Left hindlimb (tissue), 1 donor: ENCODE data around the gene TPCN1.

Source experiments
- DNase-seq: peaks from one replicate; pipeline ENCODE4 v3.0.0-alpha.2; 2018

Gene TPCN1

DNA sequence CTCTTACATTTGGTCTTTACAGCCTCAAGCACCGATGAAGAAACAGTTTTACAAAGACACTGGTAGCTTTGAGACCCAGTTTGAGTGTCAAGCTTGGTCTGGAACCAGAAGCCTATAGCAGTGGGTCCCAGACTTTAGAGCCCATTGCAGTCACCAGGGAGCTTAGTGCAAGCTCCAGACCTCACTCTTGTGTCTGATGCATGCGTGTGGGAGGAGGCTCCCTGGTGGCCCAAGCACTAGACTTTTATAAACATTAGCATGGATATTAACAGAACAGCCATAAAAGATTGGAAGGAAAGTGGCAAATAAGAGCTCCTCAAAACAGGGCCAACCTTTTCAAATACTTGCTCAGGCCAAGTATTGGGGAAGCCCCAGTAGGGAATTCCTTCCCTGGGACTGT is 68.1 kb downstream of the TPCN1 start:
- no peak for DNase-seq

DNA sequence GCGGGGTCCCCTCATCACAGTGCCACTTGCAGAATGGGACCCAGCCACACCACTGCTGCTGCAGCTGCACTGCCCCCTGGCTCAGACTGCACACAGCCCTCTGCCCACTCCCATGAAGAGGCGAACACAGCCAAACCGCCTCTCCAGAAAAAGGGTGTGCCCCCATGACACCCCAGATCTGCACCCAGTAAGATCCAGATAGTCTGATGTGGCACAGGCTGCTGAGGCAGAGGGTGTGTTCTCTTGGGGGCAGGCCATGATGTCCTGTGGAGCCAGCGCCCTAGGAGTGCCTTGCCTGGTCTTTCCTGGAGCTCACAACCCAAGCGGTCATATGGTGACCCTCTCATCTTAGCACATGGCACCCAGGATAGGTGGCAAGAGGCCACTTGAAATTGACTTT is 69.2 kb downstream of the TPCN1 start:
- no peak for DNase-seq

DNA sequence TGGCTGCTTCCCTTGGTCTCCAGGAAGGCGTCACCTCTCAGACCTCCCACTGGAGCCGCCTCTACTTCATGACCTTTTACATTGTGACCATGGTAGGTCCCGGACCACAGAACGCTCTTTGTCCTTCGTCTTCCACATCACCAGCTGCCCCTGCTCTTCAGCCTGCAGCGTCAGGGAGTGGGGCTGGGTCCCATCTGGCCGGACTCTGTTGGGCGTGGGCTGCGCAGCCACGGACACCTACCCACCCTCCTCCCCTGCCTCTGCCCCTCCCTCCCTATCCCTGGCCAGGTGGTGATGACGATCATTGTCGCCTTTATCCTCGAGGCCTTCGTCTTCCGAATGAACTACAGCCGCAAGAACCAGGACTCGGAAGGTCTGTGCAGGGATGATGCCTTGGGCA is 70.3 kb downstream of the TPCN1 start:
- no peak for DNase-seq

DNA sequence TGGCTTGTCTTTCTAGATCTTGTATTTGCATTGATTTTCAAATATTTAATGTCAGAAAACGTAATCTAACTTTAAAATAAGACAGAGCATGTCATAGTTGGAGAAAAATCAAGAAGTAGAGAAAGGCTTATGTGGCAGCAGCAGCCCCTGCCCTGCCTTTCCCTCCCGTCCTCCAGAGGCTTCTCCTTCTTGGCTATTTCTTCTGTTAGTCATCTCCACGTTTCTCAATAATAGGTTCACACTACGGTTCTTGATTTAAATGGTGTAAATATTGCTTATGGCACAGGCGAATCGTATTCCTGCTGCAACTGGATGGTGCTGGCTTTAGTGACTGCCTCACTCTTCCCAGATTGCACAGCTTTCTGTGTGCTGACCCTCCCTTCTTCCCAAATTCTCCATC is 70.8 kb downstream of the TPCN1 start:
- DNase-seq = no peak

DNA sequence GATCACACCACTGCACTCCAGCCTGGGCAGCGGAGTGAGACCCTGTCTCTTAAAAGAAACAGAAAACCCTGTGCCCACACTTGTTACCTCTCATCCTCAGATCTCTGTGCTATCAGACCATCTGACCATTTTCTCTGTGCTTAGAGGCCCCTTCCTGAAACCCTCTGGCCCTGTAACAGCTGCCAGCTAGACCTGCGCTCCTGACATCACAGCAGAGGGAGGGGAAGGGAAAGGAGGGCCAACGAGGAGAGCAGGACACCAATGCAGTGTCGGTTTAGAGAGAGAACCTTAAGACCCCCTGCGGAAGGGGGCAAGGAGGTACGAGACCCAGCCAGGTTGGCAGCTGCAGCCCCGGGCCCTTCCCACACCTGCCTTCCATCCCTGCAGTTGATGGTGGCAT is 71.3 kb downstream of the TPCN1 start:
- no peak for DNase-seq

DNA sequence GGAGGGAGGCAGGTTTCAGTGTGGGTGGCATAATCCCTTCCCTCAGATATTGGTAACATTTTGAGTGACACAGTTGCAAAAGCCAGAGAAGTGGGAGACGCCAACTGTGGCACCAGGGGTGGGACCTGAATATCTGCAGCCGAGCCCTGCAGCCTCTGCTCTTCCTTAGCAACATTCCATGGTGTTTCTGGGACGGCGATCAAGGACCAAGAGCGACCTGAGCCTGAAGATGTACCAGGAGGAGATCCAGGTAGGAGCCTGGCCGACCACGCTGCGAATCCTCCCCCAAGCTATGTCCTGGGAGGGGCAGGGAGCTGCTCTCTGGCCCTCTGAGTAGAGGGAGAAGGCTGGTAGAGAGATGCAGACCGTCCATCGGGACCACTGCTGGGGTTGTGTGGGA is 71.8 kb downstream of the TPCN1 start:
- DNase-seq = no peak

DNA sequence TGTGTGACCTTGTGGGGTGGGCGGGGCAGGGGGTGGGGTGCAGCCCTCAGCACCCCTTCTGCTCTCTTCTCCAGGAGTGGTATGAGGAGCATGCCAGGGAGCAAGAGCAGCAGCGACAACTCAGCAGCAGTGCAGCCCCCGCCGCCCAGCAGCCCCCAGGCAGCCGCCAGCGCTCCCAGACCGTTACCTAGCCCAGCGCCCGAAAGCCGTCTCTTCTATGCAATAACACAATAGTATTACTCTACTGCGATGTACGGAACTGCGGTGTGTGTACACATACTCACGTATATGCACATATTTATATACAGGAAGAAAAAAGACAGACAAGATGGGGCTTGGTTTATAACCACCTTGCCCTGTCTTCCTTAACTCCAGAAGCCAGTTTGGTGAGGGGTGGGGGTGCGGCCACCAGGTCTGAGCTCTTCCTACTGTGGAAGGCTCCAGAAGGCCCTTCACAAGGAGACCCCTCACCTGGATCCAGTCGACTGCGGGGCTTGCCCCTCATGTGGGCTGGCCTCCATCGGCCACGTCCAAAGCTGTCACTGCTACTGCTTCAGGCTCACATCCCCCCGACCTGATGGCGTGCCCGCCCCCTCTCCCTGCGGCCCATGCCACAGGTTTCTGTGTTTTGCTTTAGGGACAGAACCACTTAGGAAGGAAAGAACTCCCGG is 74.8 kb downstream of the TPCN1 start:
- no peak for DNase-seq

DNA sequence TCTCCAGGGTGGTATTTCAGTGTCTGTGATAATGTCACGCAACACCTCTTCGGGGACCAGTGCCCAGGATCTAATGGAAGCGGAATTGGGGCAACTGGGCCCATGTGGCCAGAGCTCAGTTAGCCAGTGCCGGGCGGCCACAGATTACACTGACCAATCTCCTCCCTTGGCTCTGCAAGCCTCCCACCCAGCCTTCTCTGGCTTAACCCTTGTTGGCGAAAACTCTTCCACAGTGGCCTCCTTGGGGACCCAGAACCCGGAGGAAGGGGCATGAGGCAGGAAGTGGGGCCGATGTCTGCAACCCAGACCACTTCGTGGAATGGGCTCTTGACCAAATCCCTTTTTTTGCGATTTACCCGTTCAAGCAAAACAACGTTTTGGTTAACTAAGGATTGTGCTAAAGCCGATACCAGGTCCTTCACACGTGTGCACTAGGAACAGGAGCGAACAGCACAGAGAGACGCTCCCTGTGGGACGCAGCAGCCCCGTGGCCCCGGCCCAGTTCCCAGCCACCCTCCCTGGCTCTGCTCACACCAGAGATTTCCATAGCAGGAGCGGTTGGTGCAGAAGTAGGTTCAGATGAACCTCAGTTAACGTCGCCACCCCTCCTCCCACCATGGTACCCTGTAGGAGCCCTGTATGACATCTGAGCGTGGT is 75.4 kb downstream of the TPCN1 start:
- no peak for DNase-seq

DNA sequence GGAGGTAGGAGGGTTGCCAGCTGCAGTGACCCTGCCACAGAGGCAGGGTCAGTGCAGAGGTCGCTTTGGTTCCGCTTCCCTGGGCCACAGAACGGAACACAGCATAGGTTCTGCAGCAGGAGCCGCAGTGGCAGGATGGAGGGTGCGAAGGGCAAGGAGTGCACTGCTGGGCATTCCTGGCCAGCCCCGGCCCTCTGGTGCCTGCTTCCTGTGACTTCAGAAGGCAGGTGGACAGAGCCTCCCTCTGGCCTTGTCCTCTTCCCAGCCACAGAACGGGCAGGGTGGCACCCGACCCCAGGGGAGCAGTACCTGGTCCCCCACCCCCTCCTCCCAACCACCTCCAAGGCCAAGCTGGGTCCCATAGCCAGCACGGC is 75.9 kb downstream of the TPCN1 start:
- no peak for DNase-seq

DNA sequence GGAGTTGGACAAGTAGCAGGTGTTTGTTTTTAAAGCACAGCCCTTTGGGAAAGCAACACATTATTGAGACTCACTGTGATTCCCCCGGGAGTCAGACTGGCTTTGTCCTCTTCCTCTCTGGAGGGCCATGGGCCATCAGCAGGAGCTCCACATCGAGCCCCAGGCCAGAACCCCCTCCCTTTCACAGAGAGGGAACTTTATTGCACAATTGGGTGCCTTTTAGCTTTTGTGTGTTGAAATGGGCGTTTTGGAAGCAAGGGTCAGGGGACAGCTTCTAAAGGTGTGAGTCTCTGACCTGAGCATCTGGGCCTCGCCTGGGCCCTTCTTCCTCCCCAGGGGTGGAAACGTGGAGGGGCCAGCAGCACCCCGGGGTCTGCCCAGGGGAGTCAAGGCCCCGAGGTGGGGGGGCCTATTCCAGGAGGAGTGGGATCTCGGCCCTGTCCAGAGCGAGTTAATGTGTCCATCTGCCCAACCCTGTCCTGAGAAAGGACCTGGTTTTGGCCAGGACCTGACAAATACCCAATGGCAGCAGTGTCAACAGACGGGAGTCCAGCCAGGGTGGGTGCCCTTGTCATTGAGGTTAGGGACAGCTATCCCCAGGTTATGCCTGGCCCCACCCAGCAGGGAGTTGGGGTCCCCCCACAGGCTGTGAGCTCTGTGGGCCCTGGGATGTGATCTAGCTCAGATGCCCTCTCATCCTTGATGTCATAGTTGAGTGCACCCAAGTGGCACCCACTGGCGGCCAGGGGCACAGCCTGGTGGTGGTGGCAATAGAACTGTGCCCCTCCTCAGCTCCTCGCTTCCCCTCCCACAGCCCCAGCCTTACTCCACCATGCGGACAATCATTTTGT is 76.6 kb downstream of the TPCN1 start:
- no peak for DNase-seq

DNA sequence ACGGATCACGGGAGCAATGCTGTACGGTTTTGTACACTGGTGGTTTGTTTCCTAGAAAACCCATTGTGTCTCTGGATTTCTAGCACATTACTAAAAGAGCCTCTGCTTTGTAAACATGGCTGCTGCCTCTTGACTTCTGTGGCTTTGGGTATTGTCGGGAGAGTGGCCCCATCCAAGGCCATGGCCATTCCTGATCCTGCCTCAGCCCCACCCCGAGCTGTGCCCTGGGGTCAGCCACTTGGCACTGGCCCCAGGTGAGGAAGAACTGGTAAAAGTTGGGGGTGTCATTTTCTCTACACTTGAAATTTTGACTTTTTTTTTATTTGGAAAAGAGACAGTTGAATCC is 77.2 kb downstream of the TPCN1 start:
- DNase-seq = no peak

DNA sequence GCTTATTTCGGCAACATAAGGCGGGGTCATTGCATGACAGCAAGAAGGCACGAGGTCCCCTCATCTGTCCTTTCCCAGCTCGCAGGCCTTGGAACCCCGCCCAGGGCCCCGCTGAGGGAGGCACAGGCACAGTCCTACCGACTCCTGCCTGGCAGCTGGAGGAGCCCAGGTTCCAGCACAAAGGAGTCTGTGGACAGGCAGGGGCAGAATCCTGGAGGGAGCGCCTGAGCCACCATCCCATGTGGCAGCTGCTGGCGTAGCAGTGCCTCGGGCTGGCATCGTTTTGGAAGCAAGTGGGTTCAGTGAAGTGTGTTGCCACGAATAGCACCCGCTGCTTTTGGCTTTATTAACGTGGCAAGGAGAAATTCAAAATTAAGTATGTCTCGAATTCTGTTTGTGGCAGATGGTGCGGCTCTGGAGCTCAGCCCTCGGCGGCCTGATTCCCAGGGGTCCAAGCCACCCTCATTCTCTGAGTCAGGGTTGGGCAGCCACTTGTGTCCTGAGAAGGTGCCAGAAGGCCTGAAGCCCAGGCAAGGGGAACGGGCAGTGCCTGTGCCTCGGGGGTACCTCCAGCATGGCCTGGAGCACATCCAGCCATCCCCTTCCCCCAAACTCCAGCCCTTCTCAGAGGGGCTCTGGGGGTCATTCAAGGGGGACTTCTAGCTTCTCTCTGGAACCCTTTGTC is 77.7 kb downstream of the TPCN1 start:
- DNase-seq = peak; percentile 49

DNA sequence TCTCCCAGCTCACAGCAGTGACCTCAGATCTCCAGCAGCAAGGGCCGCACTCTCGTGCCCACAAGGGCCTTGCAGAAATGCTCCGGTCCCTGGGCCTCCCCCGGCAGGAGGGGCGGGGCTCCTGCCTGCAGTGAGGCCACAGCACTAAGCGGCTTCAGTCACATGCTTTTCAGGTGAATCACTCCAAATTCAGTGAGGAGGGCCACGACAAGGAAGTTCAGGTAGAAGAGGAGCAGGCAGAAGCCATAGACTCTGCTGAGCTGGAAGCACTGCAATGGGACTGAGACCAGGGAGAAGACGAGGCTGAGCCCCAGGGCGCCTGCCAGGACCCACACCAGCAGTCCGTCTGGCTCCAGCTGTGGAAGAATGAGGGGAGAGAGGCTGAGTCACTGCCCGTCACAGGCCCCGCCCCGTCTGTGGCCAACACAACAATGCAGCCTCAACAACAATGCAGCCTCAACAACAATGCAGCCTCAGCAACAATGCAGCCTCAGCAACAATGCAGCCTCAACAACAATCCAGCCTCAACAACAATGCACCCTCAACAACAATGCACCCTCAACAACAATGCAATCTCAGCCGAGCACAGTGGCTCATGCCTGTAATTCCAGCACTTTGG is 78.5 kb downstream of the TPCN1 start:
- no peak for DNase-seq

DNA sequence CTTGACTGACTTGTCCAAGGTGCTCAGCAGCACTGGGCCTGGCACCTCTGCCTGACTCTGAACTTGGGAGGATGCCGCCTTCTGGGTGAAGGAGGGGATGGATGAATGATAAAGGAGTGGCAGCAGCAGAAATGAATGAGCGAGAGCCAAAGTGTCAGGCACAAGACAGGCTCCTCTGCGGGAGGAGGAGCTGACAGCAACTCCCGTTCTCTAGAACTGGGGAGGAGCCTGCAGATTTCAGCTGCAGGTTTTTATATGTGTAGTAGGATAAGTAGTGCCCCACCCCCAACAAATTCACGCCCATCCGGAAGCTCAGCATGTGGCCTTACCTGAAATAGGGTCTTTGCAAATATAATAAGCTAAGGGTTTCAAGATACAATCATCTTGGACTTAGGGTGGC is 80.5 kb downstream of the TPCN1 start:
- DNase-seq = no peak

DNA sequence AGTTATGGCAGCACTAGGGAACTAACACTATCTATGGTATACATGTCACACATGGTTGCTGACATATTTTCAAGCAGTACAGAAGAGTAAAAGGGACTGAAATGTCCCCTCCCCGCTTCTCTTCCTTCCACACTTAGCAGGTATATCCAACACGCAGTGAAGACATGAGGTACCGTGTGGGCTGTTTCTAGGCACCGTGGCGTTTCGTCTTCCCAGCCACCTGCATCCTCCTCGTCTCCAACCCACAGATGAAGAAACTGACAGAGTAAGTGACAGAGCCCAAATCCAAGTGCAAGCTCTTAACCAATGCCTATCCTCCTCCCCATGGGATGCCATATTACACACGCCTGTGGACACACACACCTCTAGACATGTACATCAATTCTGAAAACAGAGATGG is 81.2 kb downstream of the TPCN1 start:
- no peak for DNase-seq

DNA sequence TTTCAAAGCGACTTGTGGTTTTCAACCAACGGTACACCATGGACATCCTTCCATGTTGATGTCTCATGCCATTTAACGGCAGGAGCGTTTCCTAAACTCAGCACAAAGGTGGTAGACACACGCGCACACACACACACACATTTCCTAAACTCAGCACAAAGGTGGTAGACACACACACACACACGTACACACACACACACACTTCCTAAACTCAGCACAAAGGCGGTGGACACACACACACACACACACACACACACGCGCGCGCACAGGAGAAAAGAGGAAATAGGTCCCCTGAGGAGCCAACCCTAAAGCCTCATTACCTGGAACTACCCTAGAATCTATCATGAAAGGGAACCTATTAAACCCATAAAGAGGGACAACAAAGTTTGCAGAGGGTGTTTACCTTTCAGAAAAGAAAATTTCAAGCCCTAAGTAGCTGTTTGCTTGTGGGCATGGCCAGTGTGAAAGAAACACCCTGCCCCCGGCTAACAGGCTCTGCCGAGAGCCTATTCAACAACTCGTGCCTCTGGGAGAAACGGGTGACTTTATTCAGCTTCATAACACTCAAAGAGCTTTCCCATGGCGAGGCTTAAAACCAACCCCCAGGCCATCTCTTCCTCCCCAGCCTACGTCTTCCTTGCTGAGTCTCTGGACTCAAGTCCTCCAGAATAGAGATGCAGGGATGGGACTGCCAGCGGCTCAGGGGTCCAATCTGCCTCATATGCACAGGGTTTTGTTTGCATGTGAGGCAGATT is 81.8 kb downstream of the TPCN1 start:
- DNase-seq = no peak

DNA sequence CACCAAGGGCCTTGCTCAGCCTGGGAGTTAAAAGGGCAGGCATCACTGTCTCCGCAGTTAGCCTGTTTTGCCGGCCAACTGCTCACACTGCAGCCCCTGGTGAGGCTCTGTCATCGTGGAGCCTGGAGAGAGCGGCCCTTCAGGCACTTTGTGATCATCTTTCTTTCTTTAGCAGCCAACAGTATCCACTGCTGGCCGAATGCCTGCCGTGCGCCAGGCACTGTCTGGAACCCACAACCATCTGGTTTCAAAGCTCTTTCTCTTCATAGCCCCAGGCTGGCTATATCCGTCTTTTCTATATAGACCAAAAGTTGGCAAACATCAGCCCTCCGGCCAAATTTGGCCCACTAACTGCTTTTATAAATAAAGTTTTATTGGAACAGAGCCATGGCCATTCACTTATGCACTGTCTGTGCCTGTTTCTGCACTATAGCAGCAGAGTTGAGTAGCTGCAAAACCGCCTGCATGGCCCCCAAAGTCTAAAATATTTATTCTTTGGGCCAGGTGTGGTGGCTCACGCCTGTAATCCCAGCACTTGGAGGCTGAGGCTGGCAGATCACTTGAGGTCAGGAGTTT is 84.1 kb downstream of the TPCN1 start:
- no peak for DNase-seq

DNA sequence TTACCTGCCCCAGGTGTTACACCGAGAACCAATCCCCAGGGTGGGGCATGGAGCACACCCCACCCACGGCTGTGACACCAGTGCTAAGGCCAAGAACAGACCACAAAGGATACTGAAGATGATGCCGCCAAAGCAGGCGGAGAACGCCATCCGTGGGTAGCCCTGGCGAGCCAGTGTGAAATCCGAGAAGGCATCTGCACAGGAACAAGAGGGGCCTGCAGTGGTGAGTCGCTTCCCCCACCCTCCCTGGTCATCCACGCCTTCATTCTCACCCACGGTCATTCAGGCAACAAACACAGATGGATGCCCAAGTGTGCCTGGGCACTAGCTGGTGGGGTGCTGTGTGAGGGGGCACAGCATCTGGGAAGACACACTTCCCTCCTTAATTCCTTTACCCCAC is 85.1 kb downstream of the TPCN1 start:
- no peak for DNase-seq

DNA sequence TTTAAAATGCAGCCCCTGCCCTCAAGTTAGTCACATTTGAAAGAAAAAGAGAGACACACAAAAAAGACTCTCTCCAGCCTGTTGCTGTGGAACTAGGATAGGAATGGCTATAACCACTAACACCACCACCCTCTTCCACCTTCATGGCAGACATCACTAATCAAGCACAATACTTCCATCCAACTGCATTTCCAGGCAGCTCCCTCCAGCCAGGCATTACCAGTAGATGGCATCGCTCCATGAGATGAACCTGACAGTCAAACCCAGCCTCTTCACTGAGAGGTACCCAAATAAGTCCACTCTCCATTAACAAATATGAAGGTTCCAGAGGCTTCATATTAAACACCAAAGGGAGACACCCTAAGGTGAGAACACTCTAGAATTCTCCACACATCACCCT is 89.2 kb downstream of the TPCN1 start:
- DNase-seq = no peak

DNA sequence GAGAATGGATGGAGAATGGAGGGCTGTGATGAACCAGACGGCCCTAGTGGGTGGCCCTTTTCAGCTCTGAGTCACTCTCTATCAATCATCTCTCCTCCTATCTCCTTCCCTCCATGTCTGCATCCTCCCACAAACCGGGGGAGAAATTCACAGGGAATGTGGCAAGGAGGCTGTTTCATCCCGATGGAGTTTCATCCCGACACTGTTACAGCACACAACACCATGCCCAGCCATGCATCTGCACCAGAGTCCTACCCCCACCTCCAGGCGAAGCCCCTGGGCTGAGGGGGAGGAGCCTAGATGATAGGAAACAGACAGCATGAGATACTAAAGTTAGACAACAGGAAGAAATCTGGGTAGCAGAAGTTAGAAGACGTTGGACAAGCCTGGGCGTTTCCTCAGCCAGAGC is 92.9 kb downstream of the TPCN1 start:
- no peak for DNase-seq

DNA sequence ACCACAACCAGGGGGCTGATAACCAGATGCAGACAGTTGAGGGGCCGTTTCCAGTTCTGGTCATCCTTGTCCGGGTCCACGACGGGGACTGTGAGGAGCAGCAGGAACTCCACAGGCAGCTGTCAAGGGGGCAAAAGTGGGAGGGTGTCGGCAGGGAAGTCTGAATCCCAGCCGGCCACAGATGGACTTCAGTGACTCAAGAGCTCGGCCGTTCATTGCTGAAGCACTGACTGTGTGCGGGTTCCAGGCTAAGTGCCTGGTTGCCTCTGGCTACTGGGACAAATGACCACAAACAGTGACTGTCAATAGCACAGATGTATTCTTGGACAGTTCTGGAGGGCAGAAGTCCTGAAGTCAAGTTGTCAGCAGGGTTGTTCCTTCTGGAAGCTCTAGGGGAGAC is 94.1 kb downstream of the TPCN1 start:
- DNase-seq = no peak

DNA sequence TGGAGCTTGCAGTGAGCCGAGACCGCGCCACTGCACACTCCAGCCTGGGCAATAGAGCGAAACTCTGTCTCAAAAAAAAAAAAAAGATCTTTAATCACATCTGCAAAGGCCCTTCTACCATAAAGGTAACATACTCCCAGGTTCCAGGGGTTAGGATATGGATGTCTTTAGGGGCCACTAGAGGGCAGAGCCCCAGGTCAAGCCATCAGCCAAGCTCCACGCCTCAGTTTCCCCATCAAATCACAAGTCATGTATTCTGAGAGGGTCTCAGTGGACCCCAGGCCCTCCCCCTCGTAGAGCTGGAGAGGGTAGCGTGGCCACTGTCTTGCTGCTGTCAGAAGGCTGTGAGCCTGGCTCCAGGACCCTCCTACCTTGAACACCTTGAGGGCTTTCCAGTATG is 94.9 kb downstream of the TPCN1 start:
- no peak for DNase-seq
